Renal pelvis (tissue), 4 donors: ENCODE data around the gene SLC39A11. TPM values are rescaled to one million over a fixed set of nuclear protein-coding genes. Genes with fewer than 3 reads are reported as not detected.
"Not testable (repeated sequence)": the region's sequence is repeated elsewhere in the genome, so short reads cannot be mapped to it uniquely, and the experiment has no call there.

ENCODE experiments used
- DNase-seq: peaks from one replicate; pipeline ENCODE4 v3.0.0-alpha.2; 2013
- polyA plus RNA-seq, 3 donors: library from polyadenylated mRNA; unstranded; fragments of 120-200 nt; gene quantifications; one replicate each; pipeline ENCODE4 v1.2.1, GENCODE V29; 2013; ENCODE audit not compliant: insufficient read length in 3 of 3

Gene SLC39A11
- polyA plus RNA-seq, 3 donors, result 27.6 to 31.5 (median 30.7) TPM

DNA sequence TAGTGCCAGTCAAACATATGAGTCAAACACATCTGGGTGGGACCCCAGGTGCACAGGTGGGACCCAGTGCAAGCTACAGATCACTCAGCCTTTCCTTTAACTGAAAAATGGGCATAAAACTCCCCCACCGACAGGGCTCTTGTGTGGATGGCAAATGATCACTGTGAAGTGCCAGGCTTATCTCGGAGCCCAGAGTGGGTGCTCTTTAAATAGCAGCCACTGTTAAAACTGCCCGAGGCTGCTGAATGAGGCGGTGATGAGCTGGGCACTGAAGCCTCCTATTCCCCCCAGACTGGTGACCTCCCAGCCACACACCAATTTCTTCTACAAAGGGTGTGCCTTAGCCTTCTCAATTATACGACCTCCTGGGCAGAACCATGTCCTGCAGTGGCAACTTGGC, 433.8 kb downstream of the SLC39A11 start:
- DNase-seq, result no peak

DNA sequence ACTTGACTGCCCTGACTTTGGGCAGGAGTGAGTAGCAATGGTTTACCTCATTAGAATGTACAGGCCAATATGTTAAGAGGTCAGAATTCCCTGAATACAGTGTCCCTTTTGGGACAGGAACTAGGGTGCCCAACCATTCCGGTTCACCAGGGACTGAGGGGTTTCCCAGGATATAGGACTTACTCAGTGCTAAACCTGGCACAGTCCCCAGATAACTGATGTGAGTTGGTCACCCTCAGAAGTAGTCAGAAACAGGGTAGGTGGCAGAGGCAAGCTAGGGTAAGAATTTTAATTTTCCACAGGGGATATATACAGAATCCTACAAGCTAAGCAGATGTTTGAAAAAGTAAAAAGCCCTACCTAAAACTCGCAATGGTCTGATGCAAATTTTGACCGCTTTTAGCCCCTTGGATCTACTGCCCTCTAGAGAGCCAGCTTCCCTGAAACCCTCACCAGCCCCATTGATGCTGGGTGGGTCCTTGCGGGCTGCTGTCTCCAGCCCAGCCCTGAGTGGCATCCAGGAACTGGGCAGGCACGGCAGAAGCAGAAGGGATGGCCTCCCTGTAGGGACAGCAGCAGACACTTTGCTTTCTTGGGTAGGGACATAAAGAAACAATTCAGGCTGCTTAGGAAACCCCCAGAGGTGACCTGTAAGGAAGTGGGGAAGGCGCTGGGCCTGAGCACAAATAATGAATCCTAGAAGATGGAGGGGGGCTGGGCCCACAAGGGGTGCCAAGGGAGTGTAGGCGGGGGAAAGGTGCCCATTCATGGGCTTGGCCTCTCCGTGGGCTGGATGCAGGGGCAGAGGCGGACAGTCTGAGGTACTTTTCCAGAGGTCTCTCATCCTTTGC, 434.8 kb downstream of the SLC39A11 start:
- DNase-seq, result no peak

DNA sequence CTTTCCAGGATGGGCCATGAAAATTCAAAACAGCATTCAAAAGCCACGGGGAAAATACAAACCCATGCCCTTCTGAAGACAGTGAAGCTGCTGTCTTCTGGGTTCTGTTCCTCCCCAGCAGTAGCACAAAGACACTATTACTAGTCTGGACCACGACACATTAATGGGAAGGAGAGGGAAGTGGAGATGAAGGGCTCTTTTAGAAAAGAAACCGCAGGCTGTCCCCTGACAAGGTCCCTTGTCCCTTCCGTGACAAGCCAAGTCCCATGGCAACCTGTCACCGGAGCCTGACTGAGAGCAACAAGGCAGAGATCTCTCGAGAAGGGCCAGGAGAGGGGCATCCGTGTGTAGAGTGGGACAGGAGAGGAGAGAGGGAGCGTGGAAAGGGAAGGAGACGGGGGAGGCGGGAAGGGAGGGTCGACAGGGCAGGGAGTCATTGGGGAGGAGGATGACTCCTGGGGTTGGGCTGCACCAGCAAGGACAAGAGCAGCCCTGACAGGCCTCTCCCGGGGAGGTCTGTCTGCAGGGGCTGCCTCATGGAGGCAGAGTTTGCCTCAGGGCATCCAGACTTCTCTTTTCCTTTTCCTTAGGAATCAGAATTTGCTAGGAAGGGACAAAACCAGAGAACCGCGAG, 436.2 kb downstream of the SLC39A11 start:
- no peak for DNase-seq

DNA sequence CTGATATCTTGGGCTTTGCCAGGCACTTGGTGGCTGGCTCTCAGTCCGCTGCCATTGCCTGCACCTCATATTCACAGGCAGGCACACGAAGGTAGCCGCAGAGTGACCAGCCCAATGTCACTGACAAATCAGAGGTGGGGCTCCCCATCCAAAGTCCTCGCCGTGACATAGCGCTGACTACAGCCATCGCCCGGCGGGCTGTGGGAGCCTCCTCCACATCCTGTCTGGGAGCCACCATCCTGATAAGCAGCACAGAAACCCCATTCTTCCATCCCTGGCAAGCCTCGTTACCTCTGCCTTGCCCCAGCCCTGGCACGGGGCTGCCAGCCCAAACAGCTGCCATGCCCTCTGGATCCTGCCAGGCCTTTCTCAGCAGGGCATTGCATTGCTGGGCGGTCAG, 437.8 kb downstream of the SLC39A11 start:
- DNase-seq, result no peak

- no peak for DNase-seq
These were observed 440.5 kb downstream of the SLC39A11 start for GRCh38 chr17:72651988-72652387.

DNA sequence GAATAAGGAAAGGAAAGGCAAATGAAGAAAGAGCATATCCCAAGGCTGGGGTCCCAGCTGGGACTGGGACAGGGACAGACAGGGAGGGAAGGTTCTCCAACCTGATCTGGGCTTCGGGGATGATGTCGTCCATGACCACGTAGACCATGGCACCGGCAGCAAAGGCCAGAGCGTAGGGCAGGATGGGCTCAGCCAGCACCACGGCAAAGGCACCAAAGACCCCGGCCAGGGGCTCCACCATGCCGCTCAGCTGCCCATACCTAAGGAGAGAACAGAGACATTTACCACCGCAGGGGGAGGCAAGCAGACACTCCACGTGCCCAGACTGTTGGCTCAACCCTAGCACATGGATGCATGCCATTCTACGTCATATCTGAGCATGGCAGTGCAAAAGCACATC, 443.8 kb downstream of the SLC39A11 start:
- no peak for DNase-seq

DNA sequence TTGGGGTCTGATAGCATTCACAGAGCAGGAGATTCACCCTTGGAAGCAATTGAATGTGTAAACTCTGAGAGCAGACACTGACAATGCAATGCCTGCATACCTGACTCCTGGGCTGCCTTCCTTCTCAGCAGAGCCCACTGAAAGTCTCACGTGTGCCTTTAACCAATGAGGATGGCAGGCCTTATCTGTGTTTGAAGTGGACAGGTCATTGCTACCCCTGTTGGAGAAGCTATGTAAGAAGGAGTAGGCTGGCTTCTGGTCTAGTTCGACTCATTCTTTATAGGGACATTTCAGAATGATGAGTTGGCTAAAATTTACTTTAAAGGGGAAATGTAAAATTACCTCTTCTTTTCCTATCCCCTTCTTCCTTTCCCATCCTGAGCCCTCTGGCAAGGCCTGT, 446.3 kb downstream of the SLC39A11 start:
- no peak for DNase-seq

DNA sequence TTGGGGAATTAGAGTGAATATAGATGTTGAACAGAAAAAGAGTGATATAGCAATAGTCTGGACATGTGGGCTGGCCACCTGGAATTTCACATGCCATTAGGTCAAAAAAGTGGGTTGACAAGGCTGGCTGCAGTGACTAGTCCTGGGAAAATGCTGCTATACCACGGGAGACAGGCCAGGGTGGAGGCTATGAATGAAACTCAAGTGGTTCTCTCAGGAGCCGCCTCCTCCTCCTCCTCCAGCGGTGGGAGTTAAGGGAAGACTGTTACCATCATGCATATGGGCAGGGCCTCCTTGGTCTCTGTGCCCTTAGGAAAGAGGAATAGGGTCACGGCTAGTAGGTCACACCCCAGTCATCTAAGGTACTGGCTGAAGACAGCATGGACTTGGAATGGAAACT, 448.0 kb downstream of the SLC39A11 start:
- no peak for DNase-seq

DNA sequence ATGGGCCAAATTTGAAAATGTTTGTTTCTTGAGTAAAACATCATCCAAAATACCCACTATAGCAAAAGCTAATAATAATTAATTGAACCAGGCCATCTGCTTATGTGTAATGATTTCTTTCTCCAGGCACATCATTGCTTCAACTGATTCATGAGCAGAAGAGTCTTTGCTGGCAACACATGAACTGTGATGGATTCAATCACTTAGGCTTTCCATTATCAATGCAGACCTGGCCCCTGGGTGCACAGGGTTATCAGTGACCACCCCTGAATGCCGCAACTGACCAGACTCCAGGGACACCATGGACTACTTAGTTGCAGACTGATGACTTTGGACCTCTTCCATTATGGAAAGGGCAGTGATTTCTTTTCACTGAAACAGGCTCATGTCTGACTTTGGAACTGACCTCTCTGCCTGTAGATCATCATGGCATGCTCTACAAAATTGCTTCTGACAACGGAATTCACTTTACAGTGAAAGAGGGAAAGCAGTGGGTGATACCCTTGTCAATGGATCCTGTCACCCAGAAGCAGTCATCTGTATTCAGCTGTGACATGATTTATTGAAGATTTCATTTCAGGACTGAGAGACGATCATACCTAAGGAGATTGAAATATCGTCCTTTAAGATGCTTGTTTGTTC, 448.8 kb downstream of the SLC39A11 start:
- DNase-seq, result no peak

DNA sequence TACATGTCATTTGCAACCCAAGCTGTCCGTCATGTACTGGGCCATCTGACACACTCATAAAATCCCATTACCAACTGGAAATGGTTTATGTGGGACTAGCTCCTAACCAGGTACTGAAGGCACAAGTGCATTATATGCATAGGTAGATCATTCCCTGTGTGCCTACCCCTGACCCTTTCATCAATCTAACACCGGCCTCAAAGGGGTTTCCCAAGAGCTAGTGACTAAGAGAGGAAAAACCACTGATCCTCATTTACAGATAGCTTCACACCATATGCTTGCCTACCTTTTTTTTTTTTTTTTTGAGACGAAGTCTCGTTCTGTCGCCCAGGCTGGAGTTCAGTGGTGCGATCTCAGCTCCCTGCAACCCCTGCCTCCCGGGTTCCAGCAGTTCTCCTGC, 449.8 kb downstream of the SLC39A11 start:
- no peak for DNase-seq

DNA sequence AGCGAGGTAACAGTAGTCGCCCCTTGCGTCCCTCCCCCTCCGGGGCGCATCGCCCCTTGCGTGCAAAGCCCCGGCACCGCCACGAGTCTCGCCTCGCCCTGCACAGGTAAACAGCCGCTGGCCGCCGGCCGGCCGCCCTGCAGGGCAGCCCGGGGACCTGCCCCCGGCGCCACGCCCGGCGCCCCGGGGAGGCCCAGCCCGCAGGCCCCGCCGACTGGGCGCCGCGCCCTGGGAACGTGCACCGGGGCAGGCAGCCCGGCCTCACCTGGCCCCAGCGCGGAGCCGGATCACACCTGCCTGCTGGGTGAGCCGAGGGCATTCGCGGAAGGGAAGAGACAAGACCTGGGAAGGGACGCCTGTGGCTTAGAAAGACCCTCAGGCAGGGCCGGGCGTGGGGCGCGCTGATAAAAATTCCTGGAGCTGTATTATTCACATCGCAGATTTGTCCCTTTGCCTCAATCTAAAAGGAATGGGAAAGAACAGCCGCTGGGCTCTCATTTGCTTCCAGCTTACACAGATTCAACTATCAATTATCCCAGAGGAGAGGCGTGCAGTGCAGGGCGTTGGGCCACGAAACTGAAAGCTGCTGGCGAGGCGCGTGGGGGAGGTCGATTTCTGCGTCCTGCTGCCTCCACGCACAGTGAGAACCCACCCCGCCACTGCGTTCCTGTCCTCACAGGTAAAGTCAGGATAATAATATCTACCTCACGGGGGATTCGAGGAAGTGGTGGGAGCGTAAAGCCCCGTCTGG, 451.9 kb downstream of the SLC39A11 start:
- no peak for DNase-seq

DNA sequence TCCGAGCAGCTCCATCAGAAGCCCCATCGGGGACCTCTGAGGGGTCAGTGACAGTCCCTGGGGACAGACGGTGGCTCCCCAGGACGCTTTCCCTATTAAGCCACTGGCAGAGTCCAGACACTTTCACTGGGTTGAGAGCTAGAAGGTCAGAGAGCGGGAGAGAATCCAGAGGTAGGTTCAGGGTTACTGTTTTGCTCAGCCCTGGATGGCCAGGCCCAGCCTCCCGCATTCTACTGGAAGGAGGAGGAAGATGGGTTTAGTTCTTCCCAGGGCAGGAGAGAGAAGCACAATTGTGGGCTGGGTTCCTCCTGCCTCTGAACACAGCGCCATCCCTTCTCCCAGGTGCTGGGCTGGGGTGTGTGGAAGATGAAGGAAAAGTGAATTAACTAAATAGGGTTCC, 452.8 kb downstream of the SLC39A11 start:
- DNase-seq, result no peak

GRCh38 chr17:72638932-72639331, 453.6 kb downstream of the SLC39A11 start:
- not testable (repeated sequence) for DNase-seq

DNA sequence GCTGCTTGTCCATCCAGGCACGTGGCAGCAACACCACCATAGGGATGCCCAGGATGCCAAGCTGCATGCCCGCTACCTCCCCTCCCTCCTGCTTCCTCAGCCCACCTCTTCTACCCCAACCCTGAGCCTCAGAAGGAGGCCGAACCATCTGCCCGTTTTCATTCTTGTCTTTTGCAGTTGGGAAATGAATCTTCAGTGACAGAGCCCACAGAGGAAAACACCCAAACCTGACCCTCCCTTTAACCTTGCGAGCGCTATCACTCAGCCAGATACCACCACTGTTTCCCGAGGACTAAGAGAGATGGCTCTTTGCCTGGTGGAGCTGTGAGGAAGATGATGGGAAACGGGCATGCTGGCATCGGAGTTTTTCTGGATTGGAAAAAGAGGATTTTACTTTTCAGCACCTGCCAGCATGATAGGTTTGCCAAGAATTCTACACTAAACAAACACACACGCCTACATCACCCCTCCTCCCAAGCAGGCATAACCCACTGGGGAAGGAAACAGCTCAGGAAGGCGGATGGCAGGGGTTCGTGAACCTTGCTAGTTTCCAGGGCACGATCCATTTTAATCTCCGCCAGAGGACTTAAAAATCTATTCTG, 457.4 kb downstream of the SLC39A11 start:
- no peak for DNase-seq

DNA sequence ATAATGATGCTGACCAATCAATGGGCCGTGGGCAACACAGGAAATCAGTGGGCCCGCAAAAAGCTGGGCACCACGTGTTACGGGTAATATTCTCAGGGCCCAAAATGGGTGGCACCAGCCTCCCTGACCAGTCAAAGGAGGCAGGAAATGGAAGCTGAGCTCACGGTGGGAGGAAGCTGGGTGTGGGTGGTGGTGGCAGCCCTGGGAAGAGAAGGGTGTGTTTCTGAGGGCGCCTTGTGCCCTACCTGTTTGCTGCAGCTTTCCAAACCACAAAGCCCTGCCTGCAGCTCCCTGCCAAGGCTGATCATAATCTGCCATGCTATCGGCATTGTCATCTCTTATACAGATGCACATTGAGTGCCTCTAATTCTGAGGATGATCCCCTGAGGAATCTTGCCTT, 457.9 kb downstream of the SLC39A11 start:
- no peak for DNase-seq

- DNase-seq, result no peak
These were observed 460.4 kb downstream of the SLC39A11 start for GRCh38 chr17:72631949-72632684.

GRCh38 chr17:72631568-72631948, 460.9 kb downstream of the SLC39A11 start:
- DNase-seq, result no peak

DNA sequence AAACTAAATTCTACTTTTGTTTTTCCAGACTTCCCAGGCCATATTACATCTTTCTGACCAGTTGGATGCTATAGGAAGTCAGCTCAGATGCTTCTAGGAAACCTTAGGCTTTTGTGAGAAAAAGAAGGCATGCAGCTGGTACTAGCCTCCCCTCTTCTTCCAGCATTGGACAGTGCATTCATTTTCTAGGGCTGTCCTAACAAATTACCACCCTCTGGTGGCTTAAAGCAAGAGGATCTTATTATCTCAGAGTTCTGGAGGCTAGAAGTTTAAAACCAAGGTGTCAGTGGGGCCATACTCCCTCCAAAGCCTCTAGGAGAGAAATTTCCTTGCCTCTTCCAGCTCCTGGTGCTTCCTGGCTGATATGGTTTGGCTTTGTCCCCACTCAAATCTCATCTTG, 467.8 kb downstream of the SLC39A11 start:
- no peak for DNase-seq

GRCh38 chr17:72624226-72624625, 468.3 kb downstream of the SLC39A11 start:
- no peak for DNase-seq

- DNase-seq, result no peak
These were observed 469.6 kb downstream of the SLC39A11 start for GRCh38 chr17:72622661-72623433.
